GM21576 (cell line): ENCODE results near the gene PHF1.

Experiments
- ATAC-seq: cut with Tn5 transposase; IDR thresholded peaks from one replicate; pipeline ENCODE4 v1.9.1; 2021; ENCODE audit warnings: mild to moderate bottlenecking, moderate library complexity; ENCODE audit not compliant: unreplicated experiment

The PHF1 gene

GRCh38 chr6:33453393-33454008, 42.7 kb downstream of the PHF1 start:
- no peak for ATAC-seq

DNA sequence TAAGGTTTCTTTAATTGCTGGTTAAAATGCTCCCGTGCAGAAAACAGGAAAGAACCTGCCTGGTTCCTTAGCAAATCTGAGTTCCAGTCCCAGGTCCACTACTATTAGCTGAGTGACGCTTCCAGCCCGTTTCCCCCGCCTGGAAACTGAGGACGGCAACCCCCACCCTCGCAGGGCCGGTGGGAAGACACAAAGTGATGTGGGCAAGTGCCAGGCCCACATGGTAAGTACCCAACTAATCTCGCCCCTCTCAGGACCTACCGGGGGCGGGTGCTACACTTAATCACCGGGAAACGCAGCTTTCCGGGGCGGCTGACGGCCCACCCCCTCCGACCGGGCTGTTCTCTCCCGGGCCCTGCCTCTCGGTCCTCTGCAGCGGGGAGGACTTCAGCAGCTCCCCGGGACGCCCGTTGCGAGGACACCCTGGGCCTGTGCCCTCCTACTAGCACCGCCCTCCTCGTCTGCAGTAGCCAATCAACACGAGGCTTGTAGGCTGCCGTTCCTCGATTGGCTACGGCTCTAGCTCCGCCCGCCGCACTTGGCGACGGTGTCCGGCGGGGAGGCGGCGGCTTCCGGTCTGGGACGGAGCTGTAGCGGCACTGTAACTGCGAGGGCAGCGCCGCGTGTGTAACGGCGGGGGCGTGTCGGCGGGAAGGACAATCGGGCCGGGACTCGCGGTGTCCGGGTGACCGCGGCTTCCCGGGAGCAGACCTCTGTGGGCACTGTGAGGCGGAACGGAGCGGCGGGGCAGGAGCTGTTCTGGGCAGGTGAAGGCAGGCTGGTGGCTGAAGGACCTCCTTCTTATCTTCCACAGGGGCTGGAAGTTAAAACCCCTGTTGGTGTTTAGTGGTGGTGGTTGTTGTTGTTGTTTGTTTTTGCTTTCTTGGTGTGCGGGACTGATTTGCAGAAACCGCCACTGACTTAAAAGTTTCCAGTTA, 43.5 kb downstream of the PHF1 start, which contains the start of gene ZBTB9:
Gene ZBTB9, plus strand, starts transcription at position 568 of the 938 bp plus-strand sequence. CDS start 525 bp downstream, outside the sequence.
- ATAC-seq = peak; percentile 99

DNA sequence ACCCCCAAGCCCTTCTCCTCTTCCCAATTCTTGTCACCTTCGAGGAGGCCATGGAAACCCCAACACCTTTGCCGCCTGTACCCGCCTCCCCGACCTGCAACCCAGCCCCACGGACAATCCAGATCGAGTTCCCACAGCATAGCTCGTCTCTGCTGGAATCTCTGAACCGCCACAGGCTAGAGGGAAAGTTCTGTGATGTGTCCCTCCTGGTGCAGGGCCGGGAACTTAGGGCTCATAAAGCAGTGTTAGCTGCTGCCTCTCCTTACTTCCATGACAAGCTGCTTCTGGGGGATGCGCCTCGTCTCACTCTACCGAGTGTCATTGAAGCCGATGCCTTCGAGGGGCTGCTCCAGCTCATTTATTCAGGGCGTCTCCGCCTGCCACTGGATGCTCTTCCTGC, 44.2 kb downstream of the PHF1 start:
- no peak for ATAC-seq

GRCh38 chr6:33456156-33456555, 45.3 kb downstream of the PHF1 start:
- no peak for ATAC-seq

- no peak for ATAC-seq
These were observed 47.9 kb downstream of the PHF1 start for GRCh38 chr6:33458676-33459075.

DNA sequence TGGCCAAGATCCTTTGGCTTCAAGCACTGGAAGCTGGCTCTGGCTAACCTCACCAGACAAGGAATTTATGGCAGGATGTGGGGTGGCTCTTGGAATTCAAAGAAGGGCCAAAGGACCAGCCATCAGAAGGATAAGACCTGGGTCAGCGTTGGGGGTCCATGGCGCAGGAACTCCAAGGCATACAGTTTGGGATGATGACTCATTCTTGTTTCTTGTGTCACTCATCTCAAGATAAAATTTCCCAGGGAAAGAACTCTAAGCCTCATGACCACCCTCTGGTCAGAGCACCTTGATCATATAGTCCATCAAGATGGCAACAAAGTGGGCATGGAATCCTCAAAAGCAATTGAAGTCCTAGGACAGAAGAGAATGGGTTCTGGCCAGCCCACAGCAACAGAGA, 48.4 kb downstream of the PHF1 start:
- ATAC-seq = no peak
